Neural progenitor cell (in vitro differentiated cells): Measurements from ENCODE around the gene PEAK1.

Source experiments
- EZH2phosphoT487 ChIP-seq: fragments of 200-600 bp; sonication (generic); IDR thresholded peaks from 2 replicates; pipeline ENCODE4 v1.6.1; 2017; ENCODE audit warnings: antibody characterized with exemption
- TF ChIP-seq, protein P1 (sequence below): fragments of 200-600 bp; sonication (generic); IDR thresholded peaks from 2 replicates; pipeline ENCODE4 v1.5.1; 2017; ENCODE audit warnings: antibody characterized with exemption, mild to moderate bottlenecking

- TF ChIP-seq, protein P1, sequence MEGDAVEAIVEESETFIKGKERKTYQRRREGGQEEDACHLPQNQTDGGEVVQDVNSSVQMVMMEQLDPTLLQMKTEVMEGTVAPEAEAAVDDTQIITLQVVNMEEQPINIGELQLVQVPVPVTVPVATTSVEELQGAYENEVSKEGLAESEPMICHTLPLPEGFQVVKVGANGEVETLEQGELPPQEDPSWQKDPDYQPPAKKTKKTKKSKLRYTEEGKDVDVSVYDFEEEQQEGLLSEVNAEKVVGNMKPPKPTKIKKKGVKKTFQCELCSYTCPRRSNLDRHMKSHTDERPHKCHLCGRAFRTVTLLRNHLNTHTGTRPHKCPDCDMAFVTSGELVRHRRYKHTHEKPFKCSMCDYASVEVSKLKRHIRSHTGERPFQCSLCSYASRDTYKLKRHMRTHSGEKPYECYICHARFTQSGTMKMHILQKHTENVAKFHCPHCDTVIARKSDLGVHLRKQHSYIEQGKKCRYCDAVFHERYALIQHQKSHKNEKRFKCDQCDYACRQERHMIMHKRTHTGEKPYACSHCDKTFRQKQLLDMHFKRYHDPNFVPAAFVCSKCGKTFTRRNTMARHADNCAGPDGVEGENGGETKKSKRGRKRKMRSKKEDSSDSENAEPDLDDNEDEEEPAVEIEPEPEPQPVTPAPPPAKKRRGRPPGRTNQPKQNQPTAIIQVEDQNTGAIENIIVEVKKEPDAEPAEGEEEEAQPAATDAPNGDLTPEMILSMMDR: no peak
- TF ChIP-seq EZH2phosphoT487: no peak
Observed at GRCh38 chr15:77406846-77407245, 13.1 kb downstream of the PEAK1 start.
